Measurements from ENCODE around the gene TSPAN33. TPM values are rescaled to one million over a fixed set of nuclear protein-coding genes. Genes with fewer than 3 reads are reported as not detected.

TSPAN33 gene, protein sequence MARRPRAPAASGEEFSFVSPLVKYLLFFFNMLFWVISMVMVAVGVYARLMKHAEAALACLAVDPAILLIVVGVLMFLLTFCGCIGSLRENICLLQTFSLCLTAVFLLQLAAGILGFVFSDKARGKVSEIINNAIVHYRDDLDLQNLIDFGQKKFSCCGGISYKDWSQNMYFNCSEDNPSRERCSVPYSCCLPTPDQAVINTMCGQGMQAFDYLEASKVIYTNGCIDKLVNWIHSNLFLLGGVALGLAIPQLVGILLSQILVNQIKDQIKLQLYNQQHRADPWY
- 10 to 100 TPM; 17.7 to 19.2 TPM for total RNA-seq

DNA sequence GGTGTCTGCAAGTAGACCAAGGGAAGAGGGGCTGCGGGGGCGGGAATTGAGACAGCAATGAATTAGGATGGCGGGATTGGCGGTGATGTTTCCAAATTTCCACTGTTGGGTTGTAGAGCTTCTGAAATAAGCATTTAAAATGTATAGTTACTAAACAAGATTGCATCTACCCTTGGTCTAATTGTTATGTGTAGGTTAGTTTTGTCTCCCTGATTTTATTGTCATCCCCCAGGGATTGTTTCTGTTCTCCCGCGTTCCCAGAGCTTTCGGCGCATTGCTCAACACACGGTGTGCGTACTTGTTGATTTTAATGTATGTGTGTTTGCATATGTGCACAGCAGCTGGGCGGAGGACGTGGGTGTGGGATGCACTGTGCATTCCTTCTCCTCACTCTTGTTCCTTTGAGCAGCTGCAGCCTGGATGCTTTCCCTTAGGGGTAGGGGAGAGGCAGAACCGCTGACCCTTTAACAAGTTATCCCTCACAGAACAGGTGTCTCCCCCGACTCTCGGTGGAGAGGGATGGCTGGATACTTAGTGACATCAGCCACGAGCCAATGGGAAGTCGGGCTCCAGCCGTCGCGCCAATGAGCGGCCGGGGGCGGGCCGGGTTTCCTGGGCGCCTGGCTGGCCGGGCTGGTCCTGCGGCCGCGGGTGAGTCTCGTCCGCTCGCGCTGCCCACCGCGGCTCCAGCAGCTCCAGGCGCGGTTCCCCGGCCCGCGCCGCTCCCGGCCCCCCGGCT is at the start of gene TSPAN33:
Gene TSPAN33 (plus strand): TSS at position 613 of the 739 bp plus-strand sequence. CDS start 274 bp downstream, outside the sequence.
- POLR2A ChIA-PET = no interaction called here
- CTCF ChIA-PET = interaction anchor here (0.6 to 1.5 kb wide), 3 partner anchors 20 to 59 kb away, joined by 3 to 9 read pairs (median 5); no protein-coding TSS in a partner anchor

DNA sequence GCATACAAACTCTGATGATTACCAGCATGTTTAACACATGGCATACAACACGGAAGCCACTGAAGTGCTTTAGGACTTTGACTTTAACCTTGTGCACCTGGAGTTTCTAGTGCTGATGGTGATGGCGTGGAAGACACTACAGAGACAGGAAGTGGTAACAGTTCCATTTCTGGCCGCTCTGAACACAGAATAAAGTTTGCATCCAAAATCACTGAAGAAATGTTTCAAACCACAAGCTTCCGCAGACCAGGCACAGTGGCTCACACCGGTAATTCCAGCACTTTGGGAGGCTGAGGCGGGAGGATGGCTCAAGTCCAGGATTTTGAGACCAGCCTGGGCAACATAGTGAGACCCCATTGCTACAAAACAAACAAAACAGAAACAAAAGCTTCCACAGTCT is 49.2 kb upstream of the TSPAN33 start:
- ChIA-PET POLR2A (no interaction called here), CTCF (interaction anchor here (0.9 kb wide), 1 partner anchor 183 kb away, joined by 4 read pairs; no protein-coding TSS in a partner anchor)

DNA sequence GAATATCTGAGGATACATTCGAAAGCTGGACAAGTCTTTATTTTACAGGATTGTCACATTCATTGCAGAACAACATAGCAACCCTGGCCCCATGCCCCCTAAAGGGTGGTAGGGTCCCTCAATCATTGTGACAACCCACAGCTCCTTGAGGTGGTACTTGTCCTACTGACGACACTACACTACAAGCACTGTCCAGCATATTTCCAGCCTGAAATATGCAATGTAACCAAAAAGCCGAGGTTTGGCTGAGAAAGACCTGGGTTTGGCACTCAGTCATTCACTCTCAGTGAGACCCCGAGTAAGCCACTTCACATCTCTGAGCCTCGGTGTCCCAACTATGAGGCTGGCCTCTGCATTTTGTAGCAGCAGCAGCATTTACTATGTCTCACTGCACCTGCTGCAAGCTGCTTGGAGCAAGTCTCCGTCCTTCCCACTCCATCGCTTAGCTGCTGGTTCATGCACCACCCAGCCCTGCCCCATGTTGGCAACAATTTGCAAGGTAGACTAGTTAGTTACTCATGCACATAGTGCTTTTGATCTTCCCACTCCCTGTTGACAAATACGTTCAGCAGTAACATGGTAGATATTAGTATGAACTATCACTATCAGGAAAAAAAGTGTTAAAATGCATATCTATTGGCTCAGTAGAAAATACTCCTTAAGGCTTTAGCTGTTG is 46.0 kb upstream of the TSPAN33 start:
- ChIA-PET POLR2A (no interaction called here), CTCF (interaction anchor here (0.7 to 0.9 kb wide), 2 partner anchors 9 to 65 kb away, joined by 3 read pairs; no protein-coding TSS in a partner anchor)

DNA sequence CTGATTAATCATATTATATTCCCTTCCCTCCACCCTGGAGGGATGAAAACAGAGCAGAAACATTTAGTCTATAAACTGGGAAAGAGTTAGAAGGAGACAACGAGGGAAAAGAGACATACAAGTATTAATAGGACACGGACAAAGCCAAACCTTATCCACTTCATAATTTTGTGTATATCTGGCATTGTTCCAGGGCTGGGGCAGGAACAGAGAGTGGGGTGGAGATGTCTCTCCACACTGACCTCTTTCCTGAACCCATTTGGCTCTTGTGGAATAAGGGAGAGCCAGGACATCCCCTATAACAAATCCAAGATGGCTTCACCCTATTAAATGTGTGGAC is 43.7 kb upstream of the TSPAN33 start:
- ChIA-PET CTCF (interaction anchor here (2.8 kb wide), 1 partner anchor 9 kb away, joined by 9 read pairs; no protein-coding TSS in a partner anchor), POLR2A (no interaction called here)

DNA sequence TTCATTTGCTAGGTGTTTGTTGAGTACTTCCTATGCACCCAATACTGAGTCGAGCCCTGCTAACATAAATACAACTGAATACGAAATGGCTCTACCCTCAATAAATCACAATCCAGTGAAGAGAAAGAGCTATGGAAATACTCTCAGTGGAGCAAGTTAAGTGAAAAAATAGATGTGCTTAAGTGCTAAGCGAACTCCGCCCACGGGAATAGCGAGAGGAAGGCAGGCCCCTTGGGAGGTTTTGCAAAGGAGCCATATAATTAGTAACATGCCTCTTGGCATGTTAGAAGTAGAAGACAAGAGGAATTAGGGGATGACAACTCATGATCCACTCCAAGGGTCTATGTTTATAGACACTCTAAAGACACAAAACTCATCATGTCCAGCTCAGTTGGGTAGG is 42.8 kb upstream of the TSPAN33 start:
- ChIA-PET CTCF (interaction anchor here (2.8 kb wide), 1 partner anchor 10 kb away, joined by 9 read pairs; no protein-coding TSS in a partner anchor), POLR2A (no interaction called here)

DNA sequence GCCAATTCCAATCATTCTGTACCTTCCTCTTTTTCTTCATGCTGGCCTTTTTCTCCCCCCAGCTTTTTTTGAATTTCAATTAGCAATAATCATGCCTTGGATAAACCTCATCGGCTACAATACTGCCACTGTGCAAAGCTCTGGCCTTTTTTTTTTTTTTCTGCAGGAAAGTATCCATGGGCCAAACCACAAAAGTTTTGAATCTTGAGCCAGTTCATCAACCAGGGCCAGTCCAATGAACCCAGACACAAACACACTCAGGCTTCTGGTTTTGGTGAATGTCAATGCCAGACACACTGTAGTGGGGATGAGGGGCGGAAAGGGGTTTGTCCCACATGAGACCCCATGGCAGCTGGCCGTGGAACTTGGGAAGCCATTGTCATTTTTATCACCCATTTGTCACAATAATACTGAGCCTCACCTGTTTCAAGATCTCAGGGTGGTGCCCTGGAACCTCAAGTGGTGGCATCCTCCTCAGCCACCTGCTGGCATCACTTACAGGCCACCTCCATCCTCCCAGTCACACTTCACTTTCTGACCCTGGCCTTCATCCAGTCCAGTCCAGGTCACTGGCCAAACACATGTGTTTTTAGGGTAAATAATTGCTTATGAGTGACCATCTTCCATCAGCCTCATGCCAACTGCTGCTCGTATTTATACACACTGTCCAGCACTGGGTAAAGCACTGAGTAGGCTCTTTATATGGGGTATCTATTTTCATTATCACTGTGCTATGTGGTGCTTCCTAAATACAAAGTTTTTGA is 40.8 kb upstream of the TSPAN33 start:
- ChIA-PET POLR2A (interaction anchor here (0.7 kb wide), 1 partner anchor 19 kb away, joined by 3 read pairs; no protein-coding TSS in a partner anchor), CTCF (no interaction called here)

DNA sequence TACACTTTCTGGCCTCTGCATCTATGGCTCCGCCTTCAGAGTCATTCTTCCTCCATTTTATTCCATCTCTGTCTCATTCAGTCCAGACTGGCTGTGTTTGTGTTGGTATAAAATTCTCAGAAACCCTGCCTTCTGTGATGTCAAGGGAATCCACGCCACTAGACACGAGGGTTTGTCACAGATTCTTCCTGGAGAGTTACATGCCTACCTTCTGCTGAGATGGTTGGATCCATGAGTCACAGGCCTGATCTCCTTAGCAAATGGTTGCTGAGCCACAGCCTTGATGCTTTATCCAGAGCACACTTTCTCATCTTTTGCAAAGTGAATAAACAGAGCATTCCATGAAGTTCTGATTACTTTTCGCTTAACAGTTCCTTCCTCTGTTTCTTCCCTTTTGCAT is 35.9 kb upstream of the TSPAN33 start:
- POLR2A ChIA-PET = no interaction called here
- CTCF ChIA-PET = no interaction called here

DNA sequence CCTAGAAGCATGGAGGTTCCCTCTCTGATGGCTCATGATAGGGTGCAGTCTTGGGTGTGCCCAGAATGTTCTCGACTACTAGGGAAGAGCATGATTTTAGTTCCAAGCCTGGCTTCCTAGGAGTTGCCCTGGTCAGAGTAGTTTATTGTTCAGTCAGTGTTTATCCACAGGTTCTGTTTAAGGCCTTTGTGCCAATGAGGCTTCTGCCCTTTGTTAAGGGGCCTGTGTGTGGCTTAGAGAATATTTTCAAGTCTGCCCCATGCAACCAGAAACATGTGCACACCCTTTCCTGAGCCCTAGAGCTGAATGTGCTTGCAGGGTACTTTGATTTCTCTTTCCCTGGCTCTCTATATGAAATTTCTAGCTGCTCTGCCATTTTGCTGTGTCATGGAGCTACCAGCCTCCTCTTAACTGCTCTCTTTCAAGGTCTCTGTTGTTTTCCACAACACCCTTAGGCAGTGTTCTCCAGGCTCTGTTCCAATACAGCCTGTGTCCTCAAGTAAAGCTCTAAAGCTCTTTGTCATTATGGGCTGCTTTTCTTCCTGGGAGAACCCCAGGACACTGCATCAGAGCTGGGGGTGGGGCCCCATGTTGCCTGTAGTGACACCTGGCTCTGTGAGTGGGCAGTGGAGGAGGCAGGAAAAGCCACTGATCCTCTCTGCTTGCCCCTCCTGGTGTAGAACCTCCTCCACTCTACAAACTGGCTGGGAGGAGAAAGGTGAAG is 34.1 kb upstream of the TSPAN33 start:
- POLR2A ChIA-PET = no interaction called here
- CTCF ChIA-PET = no interaction called here

DNA sequence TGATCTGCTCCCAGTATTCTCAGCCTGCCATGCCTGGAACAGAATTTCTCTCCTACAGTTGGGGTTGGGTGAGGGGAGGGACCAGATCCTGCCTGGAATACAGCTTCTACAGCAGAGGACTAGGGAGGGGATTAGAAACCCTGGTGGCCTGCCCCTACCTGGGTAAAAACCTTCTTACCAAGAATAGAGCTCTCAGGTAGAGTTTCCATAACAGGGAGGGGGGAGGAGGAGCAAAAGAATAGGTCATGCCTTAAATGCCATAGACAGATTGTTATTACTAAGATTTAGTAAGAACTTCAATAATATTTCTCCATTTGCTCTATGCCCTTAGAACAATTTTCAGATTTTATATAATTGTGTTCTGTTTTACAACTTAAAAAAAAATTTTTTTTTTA is 33.5 kb upstream of the TSPAN33 start:
- POLR2A ChIA-PET = no interaction called here
- CTCF ChIA-PET = no interaction called here

DNA sequence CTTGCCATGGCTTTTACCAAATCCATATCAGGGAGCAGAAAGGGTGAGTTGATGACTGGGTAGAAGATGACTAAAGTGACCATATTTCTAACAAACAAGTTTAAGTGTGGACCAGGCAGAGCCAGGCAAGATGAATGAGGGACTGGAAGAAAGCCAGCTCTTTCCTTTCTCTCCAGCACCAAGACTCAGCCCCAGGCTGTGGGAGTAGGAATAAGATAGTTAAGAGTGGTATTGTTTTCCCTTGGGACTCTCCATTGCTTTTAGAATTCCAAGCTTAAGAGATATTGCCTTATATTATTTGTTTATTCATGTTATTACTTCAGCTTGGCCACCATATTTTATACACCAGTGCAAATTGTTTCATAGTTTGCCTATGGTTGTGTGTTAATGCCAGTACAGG is 28.8 kb upstream of the TSPAN33 start:
- POLR2A ChIA-PET = no interaction called here
- CTCF ChIA-PET = interaction anchor here (2.4 kb wide), 1 partner anchor 24 kb away, joined by 7 read pairs; no protein-coding TSS in a partner anchor

DNA sequence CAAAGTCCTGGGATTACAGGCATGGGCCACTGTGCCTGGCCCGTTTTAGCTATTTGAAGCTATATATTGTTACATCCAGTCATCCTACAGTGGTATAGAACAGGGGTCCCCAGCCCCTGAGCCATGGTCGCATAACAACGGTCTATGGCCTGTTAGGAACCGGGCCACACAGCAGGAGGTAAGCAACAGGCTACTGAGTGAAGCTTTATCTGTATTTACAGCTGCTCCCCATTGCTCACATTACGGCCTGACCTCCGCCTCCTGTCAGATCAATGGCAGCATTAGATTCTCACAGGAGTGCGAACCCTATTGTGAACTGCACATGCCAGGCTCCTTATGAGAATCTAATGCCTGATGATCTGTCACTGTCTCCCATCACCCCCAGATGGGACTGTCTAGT is 26.3 kb upstream of the TSPAN33 start:
- ChIA-PET CTCF (interaction anchor here (1.8 kb wide), 1 partner anchor 26 kb away, joined by 4 read pairs; no protein-coding TSS in a partner anchor), POLR2A (no interaction called here)

DNA sequence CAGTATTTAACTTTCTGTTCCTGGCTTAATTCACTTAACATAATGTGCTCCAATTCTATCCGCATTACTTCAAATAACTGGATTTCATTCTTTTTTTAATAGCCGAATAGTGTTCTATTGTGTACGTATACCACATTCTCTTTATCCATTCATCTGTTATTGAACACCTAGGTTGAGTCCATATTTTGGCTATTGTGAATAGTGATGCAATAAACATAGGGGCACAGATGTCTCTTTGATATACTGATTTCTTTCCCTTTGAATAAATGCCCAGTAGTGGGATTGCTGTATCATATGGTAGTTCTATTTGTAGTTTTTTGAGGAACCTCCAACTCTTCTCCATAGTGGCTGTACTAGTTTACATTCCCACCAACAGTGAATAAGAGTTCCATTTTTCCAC is 25.5 kb upstream of the TSPAN33 start:
- ChIA-PET CTCF (no interaction called here), POLR2A (no interaction called here)

DNA sequence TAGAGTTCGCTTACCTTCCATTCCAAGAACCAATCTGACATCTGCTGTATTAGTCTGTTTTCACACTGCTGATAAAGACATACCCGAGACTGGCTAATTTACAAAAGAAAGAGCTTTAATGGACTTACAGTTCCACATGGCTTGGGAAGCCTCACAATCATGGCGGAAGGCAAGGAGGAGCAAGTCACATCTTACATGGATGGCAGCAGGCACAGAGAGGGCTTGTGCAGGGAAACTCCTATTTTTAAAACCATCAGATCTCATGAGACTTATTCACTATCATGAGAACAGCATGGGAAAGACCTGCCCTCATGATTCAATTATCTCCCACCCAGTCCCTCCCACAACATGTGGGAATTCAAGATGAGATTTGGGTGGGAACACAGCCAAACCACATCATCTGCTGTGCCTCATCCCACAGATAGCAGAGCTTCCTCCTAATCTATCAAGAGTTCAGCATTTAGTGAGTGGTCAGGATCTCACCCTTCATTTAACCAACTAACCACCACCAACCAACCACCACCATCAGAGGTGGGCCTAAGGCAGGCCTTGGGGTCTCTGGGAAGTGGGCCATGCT is 22.9 kb upstream of the TSPAN33 start:
- CTCF ChIA-PET = interaction anchor here (0.7 kb wide), 1 partner anchor 141 kb away, joined by 3 read pairs; no protein-coding TSS in a partner anchor
- POLR2A ChIA-PET = interaction anchor here (0.7 kb wide), 1 partner anchor 49 kb away, joined by 6 read pairs; no protein-coding TSS in a partner anchor

DNA sequence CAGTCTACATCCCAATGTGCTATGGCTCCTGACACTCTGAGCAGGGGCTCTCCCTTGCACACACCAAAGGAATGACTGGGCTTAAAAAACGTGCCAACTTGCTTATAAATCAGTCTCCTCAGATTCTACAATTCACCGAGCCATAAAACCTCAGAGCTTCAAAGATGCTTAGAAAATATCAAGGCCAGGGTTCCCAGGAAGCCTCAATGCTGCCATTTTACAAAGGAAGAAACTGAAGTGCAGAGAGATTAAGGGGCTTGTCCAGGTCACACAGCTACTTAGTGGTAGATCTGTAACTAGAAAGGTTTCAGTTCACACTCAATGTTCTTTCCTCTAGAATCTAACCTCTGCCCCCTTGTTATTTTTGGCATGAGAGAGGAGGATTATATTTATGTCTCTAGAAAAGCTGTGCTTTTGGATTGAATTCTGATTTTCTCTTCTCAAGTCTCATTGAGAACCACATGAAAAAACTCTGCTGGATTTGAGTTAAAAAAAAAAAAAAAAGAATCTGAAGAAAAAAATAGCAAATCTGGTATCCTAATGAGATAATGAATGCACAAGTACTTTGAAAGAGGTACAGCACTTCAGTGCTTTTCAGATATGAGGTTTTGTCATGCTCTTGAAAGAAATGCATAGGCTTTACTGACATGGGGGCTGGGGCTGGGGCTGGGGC is 22.3 kb upstream of the TSPAN33 start:
- ChIA-PET POLR2A (interaction anchor here (0.7 to 1.1 kb wide), 2 partner anchors 31 to 49 kb away, joined by 3 to 6 read pairs; no protein-coding TSS in a partner anchor), CTCF (interaction anchor here (0.7 to 0.8 kb wide), 2 partner anchors 18 to 142 kb away, joined by 3 to 4 read pairs; no protein-coding TSS in a partner anchor)

DNA sequence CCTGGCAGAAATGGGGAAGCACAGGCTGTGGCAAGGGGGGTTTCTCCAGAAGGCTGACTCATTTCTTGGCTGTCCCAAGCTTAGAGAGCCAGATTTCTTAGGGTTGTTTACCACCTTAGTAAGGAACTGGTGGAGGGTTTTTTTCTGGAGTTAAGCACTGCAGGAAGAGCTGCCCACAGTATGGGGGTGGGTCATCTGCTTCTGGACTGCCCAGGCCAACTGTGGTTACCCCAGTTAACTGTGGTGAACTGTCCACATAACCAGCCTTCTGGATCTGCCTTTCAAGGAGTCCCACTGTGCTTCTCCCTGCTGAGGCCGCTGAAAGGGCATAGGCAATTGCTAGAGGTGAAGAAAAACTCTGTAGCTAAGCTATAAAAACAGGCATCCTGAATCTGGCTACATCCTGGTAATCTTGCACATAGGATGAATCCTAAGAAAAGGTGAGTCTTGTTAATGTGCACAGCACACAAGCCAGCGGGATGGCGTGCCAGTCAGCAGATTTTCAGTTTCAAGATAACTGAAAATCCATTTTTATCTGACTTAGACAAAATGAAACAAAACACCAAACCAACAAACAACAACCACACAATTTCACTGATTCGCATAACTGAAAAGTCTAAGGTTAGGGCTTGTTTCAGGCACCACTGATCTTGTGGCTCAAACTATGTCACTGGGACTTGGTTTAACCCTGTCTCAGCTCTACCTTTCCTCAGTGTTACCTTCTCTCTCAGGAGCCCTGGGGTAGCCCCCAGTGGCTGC is 21.6 kb upstream of the TSPAN33 start:
- ChIA-PET CTCF (interaction anchor here (0.8 kb wide), 1 partner anchor 18 kb away, joined by 4 read pairs; no protein-coding TSS in a partner anchor), POLR2A (interaction anchor here (0.6 to 1.1 kb wide), 2 partner anchors 19 to 31 kb away, joined by 3 read pairs; no protein-coding TSS in a partner anchor)

DNA sequence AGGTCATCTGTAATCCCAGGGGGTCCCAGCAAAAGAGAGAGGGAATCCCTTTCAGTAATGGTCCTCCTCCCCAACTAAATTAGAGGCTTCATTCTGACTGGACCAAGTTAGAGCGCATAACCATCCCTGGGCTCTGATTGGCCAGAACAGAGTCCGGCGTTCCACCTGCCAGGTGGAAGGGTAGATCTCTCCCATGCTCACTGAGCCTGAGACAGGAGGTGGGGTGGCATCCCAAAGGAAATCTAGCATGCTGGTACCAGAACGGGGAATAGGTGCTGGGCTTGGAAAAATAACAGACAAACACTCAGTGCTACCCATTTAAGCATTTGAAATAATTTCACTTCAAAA is 21.0 kb upstream of the TSPAN33 start:
- POLR2A ChIA-PET = no interaction called here
- CTCF ChIA-PET = no interaction called here

DNA sequence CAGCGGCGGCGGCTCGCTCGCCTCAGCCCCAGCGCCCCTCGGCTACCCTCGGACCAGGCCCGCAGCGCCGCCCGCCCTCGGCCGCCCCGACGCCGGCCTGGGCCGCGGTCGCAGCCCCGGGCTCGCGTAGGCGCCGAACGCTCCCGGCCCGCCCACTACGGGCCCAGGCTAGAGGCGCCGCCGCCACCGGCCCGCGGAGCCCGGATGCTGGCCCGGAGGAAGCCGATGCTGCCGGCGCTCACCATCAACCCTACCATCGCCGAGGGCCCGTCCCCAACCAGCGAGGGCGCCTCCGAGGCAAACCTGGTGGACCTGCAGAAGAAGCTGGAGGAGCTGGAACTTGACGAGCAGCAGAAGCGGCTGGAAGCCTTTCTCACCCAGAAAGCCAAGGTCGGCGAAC is 18.2 kb upstream of the TSPAN33 start:
- CTCF ChIA-PET = interaction anchor here (1.3 kb wide), 1 partner anchor 37 kb away, joined by 3 read pairs; no protein-coding TSS in a partner anchor
- POLR2A ChIA-PET = no interaction called here

Data from activated CD8-positive, alpha-beta memory T cell treated with anti-CD3 and anti-CD28 coated beads for 36 hours (primary cell).